Endothelial cell of umbilical vein (primary cell): ENCODE data around the gene STX12. TPM values are rescaled to one million over a fixed set of nuclear protein-coding genes. Genes with fewer than 3 reads are reported as not detected.
A peak's percentile ranks its signal among the peaks of the same experiment; 100 is the strongest.

Source experiments
- BruUV-seq: library from RNA; stranded (reverse); fragments of 400-500 nt; replicated peaks from 2 replicates; lab custom pipeline; 2021; lab: Mats Ljungman, UMichigan
- CTCF ChIA-PET: fragments of 300-600, 350-600 bp; sonication (Branson Sonifier 250); formaldehyde crosslinking; loops from one replicate; lab custom pipeline; 2021; ENCODE audit warnings: antibody characterized with exemption, inconsistent platforms; lab: Charles Lee
- POLR2A ChIA-PET: fragments of 300-600, 350-600 bp; sonication (Branson Sonifier 250); formaldehyde crosslinking; loops from one replicate; lab custom pipeline; 2021; ENCODE audit warnings: antibody characterized with exemption, inconsistent platforms; lab: Charles Lee
- DNase-seq: peaks from one replicate; pipeline ENCODE4 v3.0.0-alpha.2; 2011; ENCODE audit warnings: low read depth, low spot score
- FAIRE-seq: peaks from 2 replicates; lab custom pipeline; 2011; peaks lifted over from hg19 to GRCh38; lab: Jason Lieb, UNC
- H2AFZ ChIP-seq: 2 replicates; pipeline ENCODE4 v1.6.0; 2012; ENCODE audit warnings: low read depth, low read length, control low read depth, inconsistent platforms
- H3K27ac ChIP-seq: 2 replicates; pipeline ENCODE4 v1.5.1; 2011; ENCODE audit warnings: low read depth, mild to moderate bottlenecking, control low read depth, low read length, moderate library complexity; ENCODE audit not compliant: insufficient read depth
- H3K27me3 ChIP-seq, 2 experiments: 2 replicates each; pipeline versions ENCODE4 v1.6.0 to v1.6.1; 2011; ENCODE audit warnings: low read length in 2 of 2, mixed read lengths in 1 of 2; ENCODE audit not compliant: control insufficient read depth in 2 of 2, insufficient read depth in 2 of 2
- H3K36me3 ChIP-seq, 2 experiments: 2 replicates in 1 of 2; 3 replicates in 1 of 2; pipeline ENCODE4 v1.5.1; 2011; ENCODE audit warnings: low read length in 2 of 2, mild to moderate bottlenecking in 1 of 2, moderate library complexity in 1 of 2; ENCODE audit not compliant: control insufficient read depth in 2 of 2, insufficient read depth in 2 of 2; ENCODE audit errors: extremely low read depth in 1 of 2
- H3K4me1 ChIP-seq: 3 replicates; pipeline ENCODE4 v1.5.1; 2011; ENCODE audit warnings: mild to moderate bottlenecking, low read length; ENCODE audit not compliant: control insufficient read depth, insufficient read depth; ENCODE audit errors: extremely low read depth
- H3K4me2 ChIP-seq: 2 replicates; pipeline ENCODE4 v1.6.1; 2011; ENCODE audit warnings: low read length, control low read depth, mixed read lengths; ENCODE audit not compliant: insufficient read depth
- H3K4me3 ChIP-seq, 3 experiments: fragments of 200-600 bp in 1 of 3; sonication (generic), shearing (Covaris generic) in 1 of 3; replicated peaks in 1 of 3; 2 replicates each; pipeline ENCODE4 v1.5.1; 2011 to 2016; ENCODE audit warnings: control low read depth in 3 of 3, low read length in 3 of 3, mild to moderate bottlenecking in 2 of 3, inconsistent platforms in 1 of 3, low read depth in 1 of 3, moderate library complexity in 1 of 3; ENCODE audit not compliant: insufficient read depth in 1 of 3
- H3K79me2 ChIP-seq: 2 replicates; pipeline ENCODE4 v1.6.0; 2012; ENCODE audit warnings: low read length, inconsistent platforms; ENCODE audit not compliant: control insufficient read depth, insufficient read depth
- H3K9ac ChIP-seq: replicated peaks from 2 replicates; pipeline ENCODE3; 2011; ENCODE audit warnings: low read length, control low read depth; ENCODE audit not compliant: insufficient read depth; ENCODE audit errors: extremely low read depth
- H3K9me1 ChIP-seq: replicated peaks from 3 replicates; pipeline ENCODE4 v1.6.0; 2011; ENCODE audit warnings: mild to moderate bottlenecking, low read length; ENCODE audit not compliant: control insufficient read depth, insufficient read depth; ENCODE audit errors: extremely low read depth
- H3K9me3 ChIP-seq: replicated peaks from 2 replicates; pipeline ENCODE4 v1.5.1; 2012; ENCODE audit warnings: low read length, inconsistent platforms; ENCODE audit not compliant: control insufficient read depth, insufficient read depth
- H4K20me1 ChIP-seq: replicated peaks from 2 replicates; pipeline ENCODE3; 2011; ENCODE audit warnings: mild to moderate bottlenecking, low read length; ENCODE audit not compliant: control insufficient read depth, insufficient read depth; ENCODE audit errors: extremely low read depth
- EZH2 ChIP-seq: IDR thresholded peaks from 2 replicates; pipeline ENCODE4 v1.6.1; 2012; ENCODE audit warnings: borderline replicate concordance, low read depth, mild to moderate bottlenecking, moderate library complexity, low read length, inconsistent platforms; ENCODE audit not compliant: severe bottlenecking
- FOS ChIP-seq: IDR thresholded peaks from 2 replicates; pipeline ENCODE4 v1.6.1; 2011; ENCODE audit warnings: mild to moderate bottlenecking, low read length, moderate library complexity, borderline replicate concordance; ENCODE audit not compliant: insufficient read depth
- GATA2 ChIP-seq: IDR thresholded peaks from 2 replicates; pipeline ENCODE4 v1.7.0; 2011; ENCODE audit warnings: low read depth, mild to moderate bottlenecking, moderate library complexity, mixed read lengths, low read length; ENCODE audit not compliant: insufficient read length, insufficient read depth
- JUN ChIP-seq: IDR thresholded peaks from 2 replicates; pipeline ENCODE4 v1.6.1; 2011; ENCODE audit warnings: borderline replicate concordance, low read depth; ENCODE audit not compliant: insufficient read length, insufficient read depth
- MYC ChIP-seq: IDR thresholded peaks from one replicate; pipeline ENCODE4 v1.6.1; 2011; ENCODE audit warnings: mild to moderate bottlenecking, low read depth, low read length
- POLR2A ChIP-seq: IDR thresholded peaks from 2 replicates; pipeline ENCODE4 v1.6.1; 2012; ENCODE audit warnings: low read depth, mild to moderate bottlenecking, control low read depth, low read length
- POLR2AphosphoS5 ChIP-seq: IDR thresholded peaks from 2 replicates; pipeline ENCODE4 v1.6.1; 2012; ENCODE audit warnings: low read depth, mild to moderate bottlenecking, control low read depth, low read length, moderate library complexity; ENCODE audit not compliant: insufficient read depth
- dilution Hi-C: fragments of 300-500 bp; cut with MboI; formaldehyde crosslinking; loops from one replicate; pipeline ENCODE4 v1.15.0; 2019; ENCODE audit warnings: low sequenced_read_pairs; ENCODE audit not compliant: extremely low pct_ligation_motif_present
- intact Hi-C: fragments of 100-400 bp; cut with micrococcal nuclease; formaldehyde crosslinking; loops from one replicate; pipeline ENCODE4 v1.10.0; 2022
- polyA plus RNA-seq, 4 experiments: library from polyadenylated mRNA; depleted of rRNA in 3 of 4; stranded (reverse) in 3 of 4; unstranded in 1 of 4; fragments of >200 nt; gene quantifications; 2 replicates each; pipeline versions ENCODE4 v1.2.1 to v1.2.3, GENCODE V29; 2011 to 2012; ENCODE audit warnings: missing spikeins in 1 of 4
- total RNA-seq: library from RNA; stranded (reverse); gene quantifications from 2 replicates; pipeline ENCODE4 v1.2.3, GENCODE V29; 2021
- TF ChIP-seq, protein P1 (sequence below), 2 donors: IDR thresholded peaks; 1 replicate in 1 of 2; 2 replicates in 1 of 2; pipeline ENCODE4 v1.5.1; 2011; ENCODE audit warnings: low read length in 2 of 2, mild to moderate bottlenecking in 2 of 2, moderate library complexity in 2 of 2, control low read depth in 1 of 2, inconsistent platforms in 1 of 2, low read depth in 1 of 2; ENCODE audit not compliant: insufficient read depth in 1 of 2; ENCODE audit errors: extremely low read depth in 1 of 2
- TF ChIP-seq, protein P2 (sequence below): IDR thresholded peaks from 2 replicates; pipeline ENCODE4 v1.6.1; 2011; ENCODE audit not compliant: insufficient read depth, insufficient read length

Gene STX12
- total and polyA plus RNA-seq, 2 donors (not counting 3 experiments of a cell fraction or from before 2014, with no cell fraction given), result 28.7 to 90.3 TPM

DNA sequence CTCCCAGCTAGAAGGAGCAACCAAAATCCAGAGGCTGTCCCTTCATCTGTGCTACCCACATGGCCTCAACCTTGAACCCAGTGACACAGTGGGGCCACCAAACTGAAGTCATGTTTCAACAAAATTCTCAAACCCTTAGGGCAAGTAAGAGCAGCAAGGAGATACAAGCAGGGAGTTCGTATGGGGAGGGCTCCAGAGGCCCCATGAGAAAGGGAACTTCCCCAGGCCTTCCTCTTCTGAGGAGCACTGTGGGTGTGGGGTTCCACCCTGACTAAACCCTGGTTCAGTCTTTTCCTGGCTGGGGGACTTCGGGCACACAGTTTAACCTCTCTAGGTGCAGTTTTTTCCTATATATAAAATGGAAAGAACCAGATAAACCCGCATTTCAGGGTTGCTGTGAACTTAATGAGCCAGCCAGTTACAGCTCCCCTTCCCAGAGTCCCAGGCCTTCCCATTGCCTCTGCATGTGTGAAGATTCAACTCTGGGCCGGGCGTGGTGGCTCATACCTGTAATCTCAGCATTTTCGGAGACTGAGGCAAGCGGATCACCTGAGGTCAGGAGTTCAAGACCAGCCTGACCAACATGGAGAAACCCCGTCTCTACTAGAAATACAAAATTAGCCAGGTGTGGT, 91.4 kb downstream of the STX12 start:
- H3K9me1 ChIP-seq, result no peaks in the 10 kb centered on the region
- H3K9ac ChIP-seq, result no peak overlapping the region
- no peaks in the 10 kb centered on the region for H4K20me1 ChIP-seq
- H3K36me3 ChIP-seq, result no peaks in the 10 kb centered on the region
- H3K9me3 ChIP-seq, result no peaks in the 10 kb centered on the region
- H3K4me1 ChIP-seq, result peaks cover 4% of the 10 kb centered on the region
- H3K4me2 ChIP-seq, result no peak overlapping the region
- H3K27me3 ChIP-seq, result no peaks in the 10 kb centered on the region
- H3K79me2 ChIP-seq, result no peaks in the 10 kb centered on the region
- TF ChIP-seq, protein P1, sequence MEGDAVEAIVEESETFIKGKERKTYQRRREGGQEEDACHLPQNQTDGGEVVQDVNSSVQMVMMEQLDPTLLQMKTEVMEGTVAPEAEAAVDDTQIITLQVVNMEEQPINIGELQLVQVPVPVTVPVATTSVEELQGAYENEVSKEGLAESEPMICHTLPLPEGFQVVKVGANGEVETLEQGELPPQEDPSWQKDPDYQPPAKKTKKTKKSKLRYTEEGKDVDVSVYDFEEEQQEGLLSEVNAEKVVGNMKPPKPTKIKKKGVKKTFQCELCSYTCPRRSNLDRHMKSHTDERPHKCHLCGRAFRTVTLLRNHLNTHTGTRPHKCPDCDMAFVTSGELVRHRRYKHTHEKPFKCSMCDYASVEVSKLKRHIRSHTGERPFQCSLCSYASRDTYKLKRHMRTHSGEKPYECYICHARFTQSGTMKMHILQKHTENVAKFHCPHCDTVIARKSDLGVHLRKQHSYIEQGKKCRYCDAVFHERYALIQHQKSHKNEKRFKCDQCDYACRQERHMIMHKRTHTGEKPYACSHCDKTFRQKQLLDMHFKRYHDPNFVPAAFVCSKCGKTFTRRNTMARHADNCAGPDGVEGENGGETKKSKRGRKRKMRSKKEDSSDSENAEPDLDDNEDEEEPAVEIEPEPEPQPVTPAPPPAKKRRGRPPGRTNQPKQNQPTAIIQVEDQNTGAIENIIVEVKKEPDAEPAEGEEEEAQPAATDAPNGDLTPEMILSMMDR (IDR thresholded peaks at IDR 0.05; ENCODE audit: extremely low read depth in 1 of 2, insufficient read depth in 1 of 2, low read depth in 1 of 2, low read length in 2 of 2), result no peak
- no peak for TF ChIP-seq MYC
- TF ChIP-seq POLR2AphosphoS5, result no peak
- no peak for TF ChIP-seq GATA2
- TF ChIP-seq POLR2A, result no peak
- TF ChIP-seq, protein P2, sequence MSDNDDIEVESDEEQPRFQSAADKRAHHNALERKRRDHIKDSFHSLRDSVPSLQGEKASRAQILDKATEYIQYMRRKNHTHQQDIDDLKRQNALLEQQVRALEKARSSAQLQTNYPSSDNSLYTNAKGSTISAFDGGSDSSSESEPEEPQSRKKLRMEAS, result no peak
- TF ChIP-seq FOS, result no peak
- TF ChIP-seq JUN, result no peak
- TF ChIP-seq EZH2, result no peak
- no peak overlapping the region for H3K4me3 ChIP-seq
- dilution Hi-C loops, result no loop called here
- CTCF ChIA-PET, result interaction anchor here (1.1 kb wide), 2 partner anchors 11 to 15 kb away, joined by 3 read pairs; no protein-coding TSS in a partner anchor
- peak; percentile 24 for FAIRE-seq
- peak overlapping the region; percentile 68 for H2AFZ ChIP-seq
- POLR2A ChIA-PET, result no interaction called here
- no TSS peak for BruUV-seq
- H3K27ac ChIP-seq, result no peak overlapping the region
- intact Hi-C loops, result no loop called here
- DNase-seq, result peak; percentile 7
